ENCODE data around the gene OR10A3.
A peak's percentile ranks its signal among the peaks of the same experiment; 100 is the strongest.

DNA sequence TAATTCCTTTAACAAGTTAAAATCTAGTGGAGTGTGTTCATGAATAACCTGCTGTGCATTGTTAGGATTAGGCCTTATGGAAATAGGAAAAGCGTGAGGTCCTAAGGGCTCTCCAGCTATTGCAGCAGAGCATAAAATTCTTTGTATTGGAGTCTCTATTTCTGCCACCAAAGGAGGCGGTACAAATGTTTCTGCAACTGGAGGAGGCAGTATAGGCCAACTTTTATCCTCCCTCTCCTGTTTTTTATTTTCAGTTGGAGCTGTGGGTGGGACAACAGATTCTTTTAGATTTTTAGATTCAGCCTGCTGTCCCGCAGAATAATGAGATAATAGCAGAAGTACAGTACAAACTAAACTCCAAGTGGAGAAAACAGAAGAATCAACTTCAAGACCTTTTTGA lies 36.6 kb downstream of the OR10A3 start:
- no peak for TF ChIP-seq POLR2AphosphoS5 (IDR thresholded peaks at IDR 0.05; ENCODE audit: low read depth, low read length)
- TF ChIP-seq, protein P1, sequence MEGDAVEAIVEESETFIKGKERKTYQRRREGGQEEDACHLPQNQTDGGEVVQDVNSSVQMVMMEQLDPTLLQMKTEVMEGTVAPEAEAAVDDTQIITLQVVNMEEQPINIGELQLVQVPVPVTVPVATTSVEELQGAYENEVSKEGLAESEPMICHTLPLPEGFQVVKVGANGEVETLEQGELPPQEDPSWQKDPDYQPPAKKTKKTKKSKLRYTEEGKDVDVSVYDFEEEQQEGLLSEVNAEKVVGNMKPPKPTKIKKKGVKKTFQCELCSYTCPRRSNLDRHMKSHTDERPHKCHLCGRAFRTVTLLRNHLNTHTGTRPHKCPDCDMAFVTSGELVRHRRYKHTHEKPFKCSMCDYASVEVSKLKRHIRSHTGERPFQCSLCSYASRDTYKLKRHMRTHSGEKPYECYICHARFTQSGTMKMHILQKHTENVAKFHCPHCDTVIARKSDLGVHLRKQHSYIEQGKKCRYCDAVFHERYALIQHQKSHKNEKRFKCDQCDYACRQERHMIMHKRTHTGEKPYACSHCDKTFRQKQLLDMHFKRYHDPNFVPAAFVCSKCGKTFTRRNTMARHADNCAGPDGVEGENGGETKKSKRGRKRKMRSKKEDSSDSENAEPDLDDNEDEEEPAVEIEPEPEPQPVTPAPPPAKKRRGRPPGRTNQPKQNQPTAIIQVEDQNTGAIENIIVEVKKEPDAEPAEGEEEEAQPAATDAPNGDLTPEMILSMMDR (IDR thresholded peaks at IDR 0.05 in 2 of 3, conservative IDR thresholded peaks at IDR 0.05 in 1 of 3; ENCODE audit: borderline replicate concordance in 1 of 3, insufficient read depth in 1 of 3, low read depth in 2 of 3, low read length in 2 of 3), result no peak
- TF ChIP-seq RAD21 (IDR thresholded peaks at IDR 0.05; ENCODE audit: low read depth), result peak; percentile 19; the same call in 1 of the 2 replicates
- TF ChIP-seq SRF (IDR thresholded peaks at IDR 0.05; ENCODE audit: low read depth), result no peak
- TF ChIP-seq TCF7L2 (IDR thresholded peaks at IDR 0.05; ENCODE audit: borderline replicate concordance, extremely low read depth, insufficient read depth, insufficient read length), result no peak
- no peak for TF ChIP-seq EZH2phosphoT487 (IDR thresholded peaks at IDR 0.05; ENCODE audit: borderline replicate concordance)
- no peak for TF ChIP-seq POLR2A (IDR thresholded peaks at IDR 0.05; ENCODE audit: borderline replicate concordance, extremely low read depth, insufficient read depth, insufficient read length)
- TF ChIP-seq, protein P2, sequence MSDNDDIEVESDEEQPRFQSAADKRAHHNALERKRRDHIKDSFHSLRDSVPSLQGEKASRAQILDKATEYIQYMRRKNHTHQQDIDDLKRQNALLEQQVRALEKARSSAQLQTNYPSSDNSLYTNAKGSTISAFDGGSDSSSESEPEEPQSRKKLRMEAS (IDR thresholded peaks at IDR 0.05), result no peak
- TF ChIP-seq ELF1 (IDR thresholded peaks at IDR 0.05; ENCODE audit: borderline replicate concordance, low read depth), result no peak
- no peak for TF ChIP-seq EGR1 (IDR thresholded peaks at IDR 0.05; ENCODE audit: low read depth)
- TF ChIP-seq JUND (IDR thresholded peaks at IDR 0.05), result no peak
- no peak for TF ChIP-seq ZNF274 (IDR thresholded peaks at IDR 0.05; ENCODE audit: low read depth, low read length)
- TF ChIP-seq YY1 (IDR thresholded peaks at IDR 0.05; ENCODE audit: extremely low read depth, insufficient replicate concordance, low read depth, low read length), result no peak
- no peak for TF ChIP-seq CBX3 (IDR thresholded peaks at IDR 0.05; ENCODE audit: low read depth)
